H1 (cell line): ENCODE measurements around the gene GJC2. TPM values are rescaled to one million over a fixed set of nuclear protein-coding genes. Genes with fewer than 3 reads are reported as not detected.

Experiments used
- CHD2 ChIP-seq: IDR thresholded peaks from 2 replicates; pipeline ENCODE4 v1.6.1; 2012; ENCODE audit warnings: low read length, improper control_type of control experiment
- CTCF ChIP-seq, 3 experiments: IDR thresholded peaks; 1 replicate in 2 of 3; 2 replicates in 1 of 3; pipeline versions ENCODE4 v1.5.1 to v1.6.1; 2011; ENCODE audit warnings: low read length in 3 of 3, mild to moderate bottlenecking in 3 of 3, inconsistent platforms in 2 of 3, low read depth in 1 of 3, moderate library complexity in 1 of 3; ENCODE audit not compliant: insufficient read depth in 1 of 3; ENCODE audit errors: control extremely low read depth in 1 of 3
- JUN ChIP-seq: IDR thresholded peaks from 2 replicates; pipeline ENCODE4 v1.6.1; 2011; ENCODE audit warnings: low read depth, mild to moderate bottlenecking, improper control_type of control experiment, low read length
- RAD21 ChIP-seq, 2 experiments: IDR thresholded peaks in 1 of 2; conservative IDR thresholded peaks in 1 of 2; 2 replicates each; pipeline ENCODE4 v1.6.1; 2011; ENCODE audit warnings: low read depth in 2 of 2, low read length in 2 of 2, improper control_type of control experiment in 1 of 2, inconsistent platforms in 1 of 2, mild to moderate bottlenecking in 1 of 2, moderate library complexity in 1 of 2
- SIX5 ChIP-seq: IDR thresholded peaks from 2 replicates; pipeline ENCODE4 v1.6.1; 2011; ENCODE audit warnings: mild to moderate bottlenecking, low read depth, low read length
- ZNF274 ChIP-seq: IDR thresholded peaks from 2 replicates; pipeline ENCODE4 v1.7.0; 2012; ENCODE audit warnings: low read length, borderline replicate concordance; ENCODE audit errors: extremely low read depth
- polyA plus RNA-seq, 7 experiments: library from polyadenylated mRNA; depleted of rRNA in 3 of 7; stranded (reverse) in 5 of 7; unstranded in 2 of 7; fragments of >200 nt in 5 of 7; fragments of 200-250 nt in 2 of 7; gene quantifications; 1 replicate in 5 of 7; 2 replicates in 1 of 7; 4 replicates in 1 of 7; pipeline versions ENCODE4 v1.2.1 to v1.2.3, GENCODE V29; 2011 to 2013; ENCODE audit warnings: missing spikeins in 2 of 7, mixed read lengths in 2 of 7
- total RNA-seq: library from RNA; stranded (reverse); fragmentation: NEBNext Ultra II Directional; extraction: Animal tissue kit (Norgen Biotek cat#: 25700); gene quantifications from 2 replicates; pipeline ENCODE4 v1.2.1, GENCODE V29; 2021

GJC2 gene
- total and polyA plus RNA-seq, 2 of the 8 experiments (the other 6 are each of a cell fraction or from before 2014, with no cell fraction given), result 0.17 to 0.54 TPM

GRCh38 chr1:228177721-228178710, 28.3 kb downstream of the GJC2 start (continued):
- TF ChIP-seq SIX5, result no peak
- no peak for TF ChIP-seq CTCF (IDR thresholded peaks at IDR 0.05; ENCODE audit: control extremely low read depth in 1 of 3, insufficient read depth in 1 of 3, low read depth in 1 of 3, low read length in 3 of 3)
- no peak for TF ChIP-seq CHD2
- TF ChIP-seq ZNF274, result no peak
- no peak for TF ChIP-seq JUN
- no peak for TF ChIP-seq RAD21 (IDR thresholded peaks at IDR 0.05 in 1 of 2, conservative IDR thresholded peaks at IDR 0.05 in 1 of 2; ENCODE audit: low read depth in 2 of 2, low read length in 2 of 2)
- TF ChIP-seq, all 59 proteins: peak for 0
